GM21390 (cell line): ENCODE results near the gene TMEM37.
A peak's percentile ranks its signal among the peaks of the same experiment; 100 is the strongest.

ENCODE experiments used
- ATAC-seq: cut with Tn5 transposase; IDR thresholded peaks from one replicate; pipeline ENCODE4 v1.9.1; 2021; ENCODE audit not compliant: unreplicated experiment

Gene TMEM37

GRCh38 chr2:119476301-119477112 is 44.9 kb downstream of the TMEM37 start:
- ATAC-seq = peak; percentile 79

GRCh38 chr2:119477113-119477505 is 45.5 kb downstream of the TMEM37 start:
- no peak for ATAC-seq

GRCh38 chr2:119478188-119478977 is 46.7 kb downstream of the TMEM37 start:
- ATAC-seq = no peak

- no peak for ATAC-seq
Observed at GRCh38 chr2:119478978-119479295, 47.3 kb downstream of the TMEM37 start.

- no peak for ATAC-seq
Observed at GRCh38 chr2:119480184-119480583, 48.5 kb downstream of the TMEM37 start.

GRCh38 chr2:119480718-119481142 is 49.1 kb downstream of the TMEM37 start:
- ATAC-seq = no peak

GRCh38 chr2:119481501-119482455 is 50.1 kb downstream of the TMEM37 start:
- ATAC-seq = no peak

- ATAC-seq = no peak
Observed at GRCh38 chr2:119482481-119483394, 51.1 kb downstream of the TMEM37 start.

- no peak for ATAC-seq
Observed at GRCh38 chr2:119483395-119483753, 51.7 kb downstream of the TMEM37 start.

GRCh38 chr2:119483896-119484718 is 52.5 kb downstream of the TMEM37 start:
- ATAC-seq = no peak

- ATAC-seq = no peak
Observed at GRCh38 chr2:119484834-119485233, 53.2 kb downstream of the TMEM37 start.

GRCh38 chr2:119485336-119486110 is 53.9 kb downstream of the TMEM37 start:
- ATAC-seq = no peak

GRCh38 chr2:119486196-119486827 is 54.7 kb downstream of the TMEM37 start:
- ATAC-seq = no peak

- ATAC-seq = no peak
Observed at GRCh38 chr2:119486886-119487285, 55.2 kb downstream of the TMEM37 start.

- ATAC-seq = peak; percentile 74
Observed at GRCh38 chr2:119487434-119488244, 56.0 kb downstream of the TMEM37 start.
